DMS153 (cell line): Measurements from ENCODE around the gene TBCD.
A peak's percentile ranks its signal among the peaks of the same experiment; 100 is the strongest.

ENCODE experiments used
- DNase-seq: peaks from one replicate; lab custom pipeline; 2025; lab: John Stamatoyannopoulos, UW

The TBCD gene

DNA sequence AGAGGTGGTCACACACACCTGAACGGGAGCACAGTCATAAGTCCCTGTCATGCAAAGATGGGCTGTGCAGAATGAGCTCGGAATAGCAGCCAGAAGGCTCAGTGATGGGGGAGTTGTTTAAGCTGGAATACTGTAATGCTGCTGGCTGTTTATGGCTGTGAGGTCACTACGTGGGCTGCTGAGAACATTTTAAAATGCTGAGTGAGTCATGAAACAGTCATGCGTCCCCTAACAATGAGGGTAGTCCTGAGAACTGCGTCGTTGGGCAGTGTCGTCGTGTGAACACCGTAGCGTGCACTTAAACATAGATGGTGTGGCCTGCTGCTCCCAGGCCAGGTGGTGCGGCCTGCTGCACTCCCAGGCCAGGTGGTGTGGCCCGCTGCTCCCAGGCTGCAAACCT is 39.7 kb downstream of the TBCD start:
- DNase-seq = no peak

- no peak for DNase-seq
These were observed 42.2 kb downstream of the TBCD start for GRCh38 chr17:82793974-82794630.

DNA sequence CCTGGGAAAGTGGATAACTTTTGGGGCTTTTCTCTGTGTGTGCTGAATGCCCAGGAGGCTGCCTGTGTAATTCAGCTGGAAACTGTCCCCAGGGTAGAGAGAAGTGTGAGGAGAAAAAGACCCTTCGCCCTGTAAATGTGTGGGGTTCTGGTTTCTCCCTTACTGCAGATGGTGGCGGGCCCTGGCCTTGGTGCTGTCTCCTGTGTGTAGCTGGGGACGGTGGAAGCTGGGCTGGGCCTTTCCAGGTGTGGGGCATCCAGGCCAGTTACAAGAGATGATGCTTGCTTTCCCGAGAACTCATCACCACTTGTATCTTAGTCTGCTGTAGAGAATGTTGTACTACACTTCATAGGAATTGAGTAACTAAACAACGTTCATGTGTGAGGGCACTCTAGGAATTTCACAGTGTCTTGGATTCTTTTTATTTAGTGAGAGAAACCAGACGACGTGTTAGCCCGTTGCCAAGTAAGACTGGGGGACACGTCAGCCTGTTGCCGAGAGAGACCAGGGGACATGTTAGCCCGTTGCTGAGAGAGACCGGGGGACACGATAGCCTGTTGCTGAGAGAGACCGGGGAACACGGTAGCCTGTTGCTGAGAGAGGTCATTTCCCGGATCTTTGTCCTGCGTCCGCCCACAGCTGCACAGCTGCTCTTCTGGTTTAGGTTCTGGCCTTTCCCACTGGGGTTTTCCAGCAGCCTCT is 43.1 kb downstream of the TBCD start:
- no peak for DNase-seq

- DNase-seq = no peak
These were observed 43.8 kb downstream of the TBCD start for GRCh38 chr17:82795615-82796014.

- no peak for DNase-seq
These were observed 45.2 kb downstream of the TBCD start for GRCh38 chr17:82797061-82797460.

GRCh38 chr17:82798752-82799151 is 46.9 kb downstream of the TBCD start:
- no peak for DNase-seq

DNA sequence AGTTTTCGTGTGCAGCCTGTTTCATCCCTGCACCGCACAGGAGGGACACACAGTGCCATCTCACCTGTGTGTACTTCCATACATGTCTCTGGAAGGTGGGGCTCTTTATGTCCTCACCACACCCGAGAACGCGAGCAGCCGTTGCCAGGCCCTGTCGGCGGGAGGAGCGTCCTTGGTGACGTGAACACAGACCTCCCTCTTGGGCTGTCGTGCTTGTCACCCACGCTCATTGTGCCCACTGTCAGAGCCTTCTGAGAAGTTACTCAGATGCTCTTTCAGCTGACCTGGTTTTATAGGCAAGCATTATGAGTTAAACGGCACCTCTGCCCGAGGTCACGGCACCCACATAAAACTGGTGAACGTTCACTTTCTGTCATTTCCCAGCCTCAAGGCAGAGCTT is 47.7 kb downstream of the TBCD start:
- DNase-seq = no peak

GRCh38 chr17:82800885-82801284 is 49.0 kb downstream of the TBCD start:
- DNase-seq = no peak

- DNase-seq = no peak
These were observed 49.6 kb downstream of the TBCD start for GRCh38 chr17:82801377-82801970.

- DNase-seq = no peak
These were observed 50.4 kb downstream of the TBCD start for GRCh38 chr17:82802075-82802780.

DNA sequence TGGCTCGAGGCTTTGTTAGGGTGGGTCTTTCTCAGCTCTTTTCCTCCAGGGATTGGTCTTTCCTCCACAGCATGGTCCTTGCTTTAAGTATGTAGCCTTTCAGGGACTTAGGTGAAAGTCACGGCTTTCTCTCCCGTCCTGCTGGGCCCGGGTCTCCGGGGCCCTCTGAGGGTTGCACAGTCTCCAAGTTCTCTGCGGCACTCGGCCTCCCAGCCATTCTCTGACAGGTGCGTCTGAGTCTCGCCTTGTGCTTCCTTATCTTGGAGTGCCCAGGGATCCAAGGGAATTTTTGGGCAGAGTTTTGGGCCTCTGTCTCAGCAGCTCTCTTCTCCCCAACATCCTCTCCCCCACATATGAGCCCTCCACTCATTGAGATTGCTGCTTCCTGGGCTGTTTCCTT is 51.3 kb downstream of the TBCD start:
- no peak for DNase-seq

DNA sequence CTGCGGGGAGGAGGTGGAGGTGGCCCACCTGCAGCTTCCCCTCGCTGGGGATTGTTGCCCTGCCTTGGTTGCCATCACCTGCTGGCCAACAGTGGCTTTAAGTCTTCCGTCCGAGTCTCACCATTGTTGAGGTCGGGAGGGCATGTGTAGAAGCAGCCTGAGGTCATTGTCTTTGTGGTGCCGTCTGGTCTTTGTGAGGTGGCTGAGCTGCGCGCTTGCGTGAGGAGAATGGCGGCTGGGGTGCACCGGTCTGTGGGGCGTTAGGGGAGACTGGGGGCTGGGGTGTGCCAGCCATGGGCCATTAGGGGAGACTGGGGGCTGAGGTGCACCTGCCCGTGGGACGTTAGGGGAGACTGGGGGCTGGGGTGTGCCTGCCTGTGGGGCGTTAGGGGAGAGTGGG is 51.7 kb downstream of the TBCD start:
- no peak for DNase-seq

DNA sequence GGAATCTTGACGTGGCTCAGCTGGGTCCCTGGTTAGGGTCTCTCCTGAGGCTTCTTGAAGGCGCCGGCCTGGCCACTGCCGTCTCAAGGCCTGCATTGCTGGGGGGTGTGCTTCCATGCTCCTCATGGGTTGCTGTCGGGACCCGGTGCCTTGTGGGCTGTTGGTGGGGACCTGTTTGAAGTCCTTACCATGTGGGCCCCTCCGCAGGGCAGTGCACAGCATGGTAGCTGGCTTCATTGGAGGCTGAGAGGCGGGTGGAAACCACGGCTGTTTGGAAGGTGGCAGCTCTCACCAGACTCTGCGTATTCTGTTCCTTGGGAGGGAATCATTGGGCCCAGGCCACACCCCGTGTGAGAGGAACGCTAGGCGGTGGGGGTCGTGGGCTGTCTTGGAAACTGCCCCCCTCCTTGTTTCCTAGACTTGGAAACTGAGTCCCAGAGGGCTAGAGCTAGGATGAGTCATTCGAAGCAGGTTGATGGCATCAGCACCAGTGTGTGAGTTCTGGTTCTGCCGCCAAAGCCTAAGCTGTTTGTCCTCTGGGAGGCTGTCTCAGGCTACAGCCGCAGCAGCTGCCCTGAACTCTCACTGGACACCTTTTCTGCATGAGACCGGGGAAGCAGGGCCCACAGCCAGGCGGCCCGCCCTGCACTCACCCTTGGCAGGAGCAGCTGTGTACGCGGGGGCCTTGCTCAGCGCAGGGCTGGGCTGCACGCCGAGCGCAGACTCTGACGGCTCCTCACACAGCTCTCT is 52.8 kb downstream of the TBCD start:
- DNase-seq = no peak

DNA sequence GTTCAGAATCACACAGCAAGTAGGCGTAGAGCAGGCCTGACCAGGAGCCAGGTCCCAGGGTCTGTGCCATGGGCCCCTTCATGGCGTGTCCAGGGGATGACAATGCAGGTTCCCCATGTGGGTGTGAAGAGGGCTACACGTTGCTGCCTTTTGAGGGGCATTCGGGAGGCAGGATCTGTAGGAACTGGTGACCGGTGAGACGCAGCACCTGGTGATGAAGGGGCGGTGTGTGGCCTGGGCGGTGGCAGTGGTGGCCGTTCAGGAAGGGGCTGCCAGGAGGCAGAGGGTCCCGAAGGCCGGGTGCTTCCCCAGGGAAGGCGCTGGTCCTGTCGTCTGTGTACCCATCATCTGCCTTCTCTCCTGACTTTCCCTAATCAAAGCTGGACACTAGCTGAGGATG is 53.4 kb downstream of the TBCD start:
- DNase-seq = no peak

DNA sequence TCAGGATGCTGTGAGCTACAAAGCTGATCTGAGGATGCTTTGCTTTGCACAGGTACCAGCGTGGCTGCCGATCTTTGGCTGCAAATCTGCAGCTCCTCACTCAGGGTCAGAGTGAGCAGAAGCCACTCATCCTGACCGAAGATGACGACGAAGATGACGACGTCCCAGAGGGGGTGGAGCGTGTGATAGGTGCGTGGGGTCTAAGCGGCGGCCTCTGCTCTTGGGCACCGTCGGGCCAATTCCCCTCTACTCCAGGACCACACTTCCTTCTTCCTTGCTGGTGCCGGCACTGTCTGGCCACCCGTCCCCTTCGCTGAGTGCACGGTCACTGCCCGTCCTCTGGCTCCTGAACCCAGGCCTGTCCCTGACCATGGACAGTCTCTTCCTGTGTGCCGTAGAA is 54.0 kb downstream of the TBCD start:
- no peak for DNase-seq

DNA sequence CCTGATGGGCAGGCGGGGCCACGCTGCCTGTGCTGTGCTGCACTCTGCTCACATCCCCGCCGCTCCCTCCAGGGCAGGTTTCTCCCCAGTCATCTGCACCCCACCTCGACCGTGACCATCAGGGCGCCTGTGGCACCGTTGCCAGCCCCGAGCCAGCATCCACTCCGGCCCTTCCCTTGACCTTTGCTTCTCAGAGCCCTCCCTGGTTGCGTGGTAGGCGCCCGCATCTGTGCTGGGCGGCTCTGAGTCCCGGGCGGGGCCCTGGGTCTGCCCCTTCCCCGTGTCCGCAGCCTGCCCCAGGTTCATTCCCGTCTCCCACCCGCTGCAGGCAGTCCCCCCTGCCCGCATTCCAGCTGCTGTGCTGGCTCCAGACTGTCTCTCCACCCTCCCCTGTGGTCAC is 54.8 kb downstream of the TBCD start:
- DNase-seq = no peak

- DNase-seq = no peak
These were observed 55.2 kb downstream of the TBCD start for GRCh38 chr17:82807101-82807500.

DNA sequence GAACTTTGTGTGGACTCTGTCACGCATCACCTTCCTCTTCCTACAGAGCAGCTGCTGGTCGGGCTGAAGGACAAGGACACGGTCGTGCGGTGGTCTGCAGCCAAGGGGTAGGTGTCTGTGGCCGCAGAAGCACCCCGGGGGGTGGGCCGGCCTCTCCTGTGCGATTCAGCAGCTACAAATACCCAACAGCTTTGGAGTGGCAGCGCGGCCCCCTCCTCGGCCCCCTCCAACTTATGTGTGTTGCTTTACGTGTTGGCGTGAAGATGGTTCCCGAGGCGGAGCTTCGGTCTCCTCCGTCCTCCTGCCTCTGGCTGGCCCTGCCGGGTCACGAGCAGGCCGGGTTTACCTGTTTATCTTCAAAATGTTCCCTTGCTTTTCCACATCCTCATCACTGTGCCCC is 55.7 kb downstream of the TBCD start:
- no peak for DNase-seq

GRCh38 chr17:82808006-82808405 is 56.1 kb downstream of the TBCD start:
- DNase-seq = no peak

DNA sequence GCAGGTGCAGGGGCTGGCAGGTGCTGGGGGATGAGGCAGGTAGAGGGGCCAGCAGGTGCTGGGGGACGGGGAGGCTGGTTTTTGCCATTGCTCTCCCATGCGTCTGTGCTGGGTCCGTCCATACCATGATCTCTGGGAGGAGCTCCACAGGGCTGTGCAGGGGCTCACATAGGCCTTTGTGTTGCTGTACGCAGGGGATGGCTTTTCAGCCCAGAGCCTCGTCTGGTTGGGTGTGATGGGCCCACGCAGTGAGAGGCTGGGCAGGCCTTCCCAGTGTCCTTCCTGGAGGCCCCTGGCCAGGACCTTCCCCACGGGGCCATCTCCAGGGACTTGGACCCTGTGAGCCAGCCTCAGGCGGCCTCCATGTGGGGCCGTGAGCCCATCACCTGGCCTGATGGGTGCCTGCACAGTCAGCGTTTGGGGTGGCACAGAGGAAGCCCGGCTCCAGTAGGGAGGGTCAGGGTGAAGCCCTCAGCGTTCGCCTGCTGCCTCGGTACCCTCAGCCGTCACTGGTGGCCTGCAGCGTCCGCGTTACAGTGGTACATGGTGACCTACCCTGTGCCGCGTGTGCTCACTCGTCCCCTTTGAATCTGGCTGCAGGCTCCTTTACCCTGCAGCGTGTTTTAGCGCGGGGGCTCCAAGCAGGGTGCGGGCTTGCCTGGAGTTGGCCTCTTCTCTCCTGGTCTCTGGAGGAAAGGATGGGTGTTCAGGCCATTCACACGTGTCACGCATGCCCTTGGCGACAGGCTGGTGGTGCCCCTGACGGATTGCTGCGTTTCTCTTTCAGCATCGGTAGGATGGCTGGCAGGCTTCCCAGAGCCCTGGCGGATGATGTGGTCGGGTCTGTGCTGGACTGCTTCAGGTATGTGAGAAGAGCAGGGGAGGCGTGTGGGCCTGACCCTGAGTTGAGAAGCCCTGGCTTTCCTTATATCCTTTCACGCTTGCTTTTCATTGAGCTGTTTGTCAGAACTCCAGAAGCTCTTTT is 57.3 kb downstream of the TBCD start:
- peak; percentile 3 for DNase-seq
